Measurements from ENCODE around the gene PCYOX1L.

- TF ChIP-seq CTCF (IDR thresholded peaks at IDR 0.05) (no peak), POLR2AphosphoS5 (IDR thresholded peaks at IDR 0.05; ENCODE audit: low read depth, low read length) (no peak), REST (IDR thresholded peaks at IDR 0.05; ENCODE audit: insufficient read depth in 1 of 2, low read depth in 2 of 2, low read length in 1 of 2) (no peak), SIN3A (IDR thresholded peaks at IDR 0.05; ENCODE audit: borderline replicate concordance, insufficient read depth, low read depth, low read length) (no peak)
Observed at GRCh38 chr5:149367972-149368645, 10.3 kb downstream of the PCYOX1L start.
